HCT116 (cell line): ENCODE results near the gene LEKR1. TPM values are rescaled to one million over a fixed set of nuclear protein-coding genes. Genes with fewer than 3 reads are reported as not detected.

Experiments used
- ATAC-seq: fragments of 200-7000 bp; cut with Tn5 transposase; 2 replicates; pipeline ENCODE4 v1.9.1; 2020; ENCODE audit warnings: mild to moderate bottlenecking, moderate library complexity
- BruUV-seq: library from RNA; stranded (reverse); fragments of 400-500 nt; replicated peaks from 2 replicates; lab custom pipeline; 2021; lab: Mats Ljungman, UMichigan
- CTCF ChIA-PET: fragments of 300-600 bp; sonication (Branson Sonifier 250); formaldehyde crosslinking; loops from one replicate; lab custom pipeline; 2021; ENCODE audit warnings: antibody characterized with exemption; lab: Charles Lee
- POLR2A ChIA-PET: fragments of 300-600, 350-600 bp; sonication (Branson Sonifier 250); formaldehyde crosslinking; loops from one replicate; lab custom pipeline; 2021; ENCODE audit warnings: antibody characterized with exemption; lab: Charles Lee
- RAD21 ChIA-PET, 2 experiments: fragments of 300-600 bp; sonication (Branson Sonifier 250); formaldehyde crosslinking; loops; one replicate each; lab custom pipeline; 2023; ENCODE audit warnings: low total read pairs in 2 of 2; ENCODE audit not compliant: uncharacterized antibody in 2 of 2, unreplicated experiment in 2 of 2, low non-redundant PET in 1 of 2; lab: Charles Lee
- DNase-seq: peaks from one replicate; pipeline ENCODE4 v3.0.0-alpha.2; 2010; ENCODE audit warnings: low read depth, low spot score
- H2AFZ ChIP-seq: fragments of 200-600 bp; shearing (Covaris generic), sonication (generic); 2 replicates; pipeline ENCODE4 v1.6.1; 2017; ENCODE audit warnings: low read depth, mixed run types, mixed read lengths, antibody characterized with exemption, low read length; ENCODE audit not compliant: poor library complexity, severe bottlenecking
- H3K27ac ChIP-seq: 2 replicates; pipeline ENCODE4 v1.5.1; 2012; ENCODE audit warnings: low read depth, low read length
- H3K27me3 ChIP-seq: fragments of 200-600 bp; sonication (generic); 2 replicates; pipeline ENCODE4 v1.6.1; 2016; ENCODE audit warnings: mixed run types, low read length, mixed read lengths; ENCODE audit not compliant: insufficient read depth
- H3K36me3 ChIP-seq, 2 experiments: fragments of 200-500 bp in 1 of 2; fragments of 200-600 bp in 1 of 2; sonication (Bioruptor generic) in 1 of 2; sonication (generic) in 1 of 2; 2 replicates each; pipeline versions ENCODE4 v1.5.1 to v1.6.1; 2014 to 2016; ENCODE audit warnings: low read length in 2 of 2, inconsistent platforms in 1 of 2, mixed read lengths in 1 of 2, mixed run types in 1 of 2; ENCODE audit not compliant: insufficient read depth in 2 of 2, control insufficient read depth in 1 of 2
- H3K4me1 ChIP-seq, 2 experiments: fragments of 200-600 bp in 1 of 2; sonication (generic) in 1 of 2; 2 replicates each; pipeline versions ENCODE4 v1.5.1 to v1.6.1; 2012 to 2017; ENCODE audit warnings: low read length in 2 of 2, inconsistent platforms in 1 of 2, mild to moderate bottlenecking in 1 of 2, mixed read lengths in 1 of 2, mixed run types in 1 of 2, moderate library complexity in 1 of 2; ENCODE audit not compliant: insufficient read depth in 2 of 2, control insufficient read depth in 1 of 2
- H3K4me2 ChIP-seq: fragments of 200-600 bp; sonication (generic); 2 replicates; pipeline ENCODE4 v1.6.1; 2017; ENCODE audit warnings: mixed run types, low read length, mixed read lengths
- H3K4me3 ChIP-seq, 2 experiments: fragments of 200-600 bp in 1 of 2; sonication (generic) in 1 of 2; replicated peaks in 1 of 2; 2 replicates each; pipeline ENCODE4 v1.5.1; 2011 to 2016; ENCODE audit warnings: low read length in 2 of 2, control low read depth in 1 of 2, low read depth in 1 of 2, mild to moderate bottlenecking in 1 of 2, mixed read lengths in 1 of 2, mixed run types in 1 of 2
- H3K79me2 ChIP-seq: fragments of 200-600 bp; sonication (generic); 2 replicates; pipeline ENCODE4 v1.6.1; 2017; ENCODE audit warnings: mild to moderate bottlenecking, mixed run types, low read length, moderate library complexity, mixed read lengths; ENCODE audit not compliant: insufficient read depth
- H3K9ac ChIP-seq: fragments of 200-600 bp; sonication (generic); 2 replicates; pipeline ENCODE4 v1.6.1; 2016; ENCODE audit warnings: low read length, mixed read lengths
- H3K9me2 ChIP-seq: fragments of 200-600 bp; sonication (generic), shearing (Covaris generic); 2 replicates; pipeline ENCODE4 v1.6.1; 2017; ENCODE audit warnings: mixed run types, mild to moderate bottlenecking, moderate library complexity; ENCODE audit not compliant: insufficient read depth
- H3K9me3 ChIP-seq, 2 experiments: fragments of 200-500 bp in 1 of 2; fragments of 200-600 bp in 1 of 2; sonication (Bioruptor generic) in 1 of 2; sonication (generic) in 1 of 2; 2 replicates each; pipeline ENCODE4 v1.6.1; 2014 to 2017; ENCODE audit warnings: low read length in 2 of 2, mixed read lengths in 2 of 2, inconsistent platforms in 1 of 2, low read depth in 1 of 2, mild to moderate bottlenecking in 1 of 2, mixed run types in 1 of 2, moderate library complexity in 1 of 2; ENCODE audit not compliant: control insufficient read depth in 1 of 2, insufficient read depth in 1 of 2
- H4K20me1 ChIP-seq: fragments of 200-600 bp; sonication (generic), shearing (Covaris generic); 2 replicates; pipeline ENCODE4 v1.6.1; 2017; ENCODE audit warnings: mixed run types, mild to moderate bottlenecking, moderate library complexity; ENCODE audit not compliant: insufficient read depth
- ATF3 ChIP-seq: IDR thresholded peaks from 2 replicates; pipeline ENCODE4 v1.6.1; 2012
- CBX3 ChIP-seq: IDR thresholded peaks from 2 replicates; pipeline ENCODE4 v1.6.1; 2012; ENCODE audit warnings: low read depth
- CEBPB ChIP-seq: IDR thresholded peaks from 2 replicates; pipeline ENCODE4 v1.6.1; 2012; ENCODE audit warnings: low read depth
- CTCF ChIP-seq, 3 experiments: fragments of 200-600 bp in 1 of 3; sonication (generic) in 1 of 3; IDR thresholded peaks in 2 of 3; conservative IDR thresholded peaks in 1 of 3; 2 replicates each; pipeline ENCODE4 v1.5.1; 2012 to 2017; ENCODE audit warnings: low read depth in 2 of 3, low read length in 2 of 3, antibody characterized with exemption in 1 of 3, borderline replicate concordance in 1 of 3, control low read depth in 1 of 3, mild to moderate bottlenecking in 1 of 3, mixed read lengths in 1 of 3, mixed run types in 1 of 3, moderate library complexity in 1 of 3; ENCODE audit not compliant: insufficient read depth in 1 of 3
- EGR1 ChIP-seq: IDR thresholded peaks from 2 replicates; pipeline ENCODE4 v1.6.1; 2012; ENCODE audit warnings: low read depth
- EZH2phosphoT487 ChIP-seq: fragments of 200-600 bp; IDR thresholded peaks from 2 replicates; pipeline ENCODE4 v1.6.1; 2018; ENCODE audit warnings: antibody characterized with exemption, borderline replicate concordance
- FOSL1 ChIP-seq: IDR thresholded peaks from 2 replicates; pipeline ENCODE4 v1.6.1; 2012; ENCODE audit warnings: low read depth
- POLR2A ChIP-seq: IDR thresholded peaks from 2 replicates; pipeline ENCODE4 v1.7.0; 2011; ENCODE audit warnings: borderline replicate concordance; ENCODE audit not compliant: insufficient read depth, insufficient read length; ENCODE audit errors: extremely low read depth
- POLR2AphosphoS5 ChIP-seq: IDR thresholded peaks from 2 replicates; pipeline ENCODE4 v1.6.1; 2011; ENCODE audit warnings: mild to moderate bottlenecking, low read depth, low read length, moderate library complexity
- SIN3A ChIP-seq: IDR thresholded peaks from 2 replicates; pipeline ENCODE4 v1.6.1; 2012; ENCODE audit warnings: low read depth
- SRF ChIP-seq: IDR thresholded peaks from 2 replicates; pipeline ENCODE4 v1.6.1; 2012; ENCODE audit warnings: low read depth
- TCF7L2 ChIP-seq: IDR thresholded peaks from 2 replicates; pipeline ENCODE4 v1.7.0; 2011; ENCODE audit warnings: borderline replicate concordance, inconsistent platforms; ENCODE audit not compliant: insufficient read depth, insufficient read length; ENCODE audit errors: extremely low read depth
- ZFX ChIP-seq: fragments of 450-650 bp; IDR thresholded peaks from 2 replicates; pipeline ENCODE4 v1.6.1; 2017
- ZNF274 ChIP-seq: fragments of 200-500 bp; sonication (Bioruptor generic); IDR thresholded peaks from 2 replicates; pipeline ENCODE4 v1.6.1; 2014; ENCODE audit warnings: mild to moderate bottlenecking, low read depth, low read length, inconsistent platforms
- intact Hi-C: fragments of 100-400 bp; cut with micrococcal nuclease; formaldehyde crosslinking; loops from 2 replicates; pipeline ENCODE4 v1.10.0; 2022
- total RNA-seq: library from RNA; stranded (reverse); gene quantifications from one replicate; pipeline ENCODE4 v1.2.1, GENCODE V29; 2021; ENCODE audit not compliant: unreplicated experiment

LEKR1 gene
- total RNA-seq, 1 experiment from 2014 or later = 2.1 TPM

- no peaks in the 10 kb centered on the region for H3K9me2 ChIP-seq
- RAD21 ChIA-PET = no interaction called here
- no peak for TF ChIP-seq TCF7L2
- no peak for TF ChIP-seq ATF3
- TF ChIP-seq ZFX = no peak
- no peaks in the 10 kb centered on the region for H3K36me3 ChIP-seq
- no peaks in the 10 kb centered on the region for H3K79me2 ChIP-seq
- no peaks in the 10 kb centered on the region for H3K27me3 ChIP-seq
- H3K27ac ChIP-seq = peak overlapping the region; percentile 80
- peak overlapping the region; percentile 80 for H3K4me2 ChIP-seq
- no peaks in the 10 kb centered on the region for H4K20me1 ChIP-seq
- intact Hi-C loops = no loop called here
- no peaks in the 10 kb centered on the region for H3K9me3 ChIP-seq
- DNase-seq (no peak), ATAC-seq (no peak)
- H2AFZ ChIP-seq = no peak overlapping the region
- POLR2A ChIA-PET = interaction anchor here (1.2 to 1.5 kb wide), 6 partner anchors 28 to 533 kb away, joined by 3 to 5 read pairs (median 4); partner anchors contain the start of gene SSR3
- peak overlapping the region; percentile 59 for H3K4me3 ChIP-seq
- CTCF ChIA-PET = interaction anchor here (1.0 to 1.8 kb wide), 4 partner anchors 10 to 938 kb away, joined by 3 to 5 read pairs (median 3); no protein-coding TSS in a partner anchor
- H3K9ac ChIP-seq = peak overlapping the region; percentile 72
- BruUV-seq = TSS peak; percentile 90
- peaks cover 19 to 46% of the 10 kb centered on the region in 2 experiments for H3K4me1 ChIP-seq
These were observed 261.8 kb downstream of the LEKR1 start for GRCh38 chr3:157087780-157088600.

GRCh38 chr3:157088601-157089454 is 262.7 kb downstream of the LEKR1 start:
- ChIA-PET CTCF (interaction anchor here (0.7 to 1.8 kb wide), 12 partner anchors 8 to 1639 kb away, joined by 3 to 5 read pairs (median 4); partner anchors contain the start of gene TIPARP), RAD21 (interaction anchor here in 1 of 2 experiments (1.2 kb wide), 1 partner anchor 42 kb away, joined by 3 read pairs; no protein-coding TSS in a partner anchor), POLR2A (interaction anchor here (0.8 to 1.5 kb wide), 8 partner anchors 10 to 534 kb away, joined by 3 to 5 read pairs (median 4); partner anchors contain the start of gene SSR3)
- peak overlapping the region; percentile 72 for H3K9ac ChIP-seq
- intact Hi-C loops = no loop called here
- peak; percentile 78 for DNase-seq
- peak overlapping the region; percentile 59 for H3K4me3 ChIP-seq
- no peaks in the 10 kb centered on the region for H3K36me3 ChIP-seq
- peak overlapping the region; percentile 80 for H3K4me2 ChIP-seq
- peak; percentile 86 for ATAC-seq
- no peaks in the 10 kb centered on the region for H3K9me3 ChIP-seq
- H3K79me2 ChIP-seq = no peaks in the 10 kb centered on the region
- no peak overlapping the region for H2AFZ ChIP-seq
- no peaks in the 10 kb centered on the region for H3K27me3 ChIP-seq
- no TSS peak for BruUV-seq
- no peaks in the 10 kb centered on the region for H3K9me2 ChIP-seq
- H3K4me1 ChIP-seq = peaks cover 19 to 39% of the 10 kb centered on the region in 2 experiments
- H3K27ac ChIP-seq = peak overlapping the region; percentile 80
- H4K20me1 ChIP-seq = no peaks in the 10 kb centered on the region
- TF ChIP-seq CBX3 (no peak), SIN3A (no peak), TCF7L2 (no peak), POLR2AphosphoS5 (peak; percentile 61), CTCF (IDR thresholded peaks at IDR 0.05 in 2 of 3, conservative IDR thresholded peaks at IDR 0.05 in 1 of 3; ENCODE audit: borderline replicate concordance in 1 of 3, insufficient read depth in 1 of 3, low read depth in 2 of 3, low read length in 2 of 3) (0 out of 6 replicates have a peak, but pooled peaks of 1 of the 3 experiments have one; percentile 15), EZH2phosphoT487 (no peak), FOSL1 (no peak), POLR2A (peak; percentile 86), CEBPB (no peak), SRF (no peak), ATF3 (no peak), EGR1 (no peak), ZNF274 (no peak)
